Activated T-helper 1 cell treated with Interleukin-2 at 50 U/mL for 16 hours (primary cell): ENCODE measurements around the gene CYTH3.
"Not testable (repeated sequence)": the region's sequence is repeated elsewhere in the genome, so short reads cannot be mapped to it uniquely, and the experiment has no call there.

ENCODE experiments used
- DNase-seq: peaks from one replicate; pipeline ENCODE4 v3.0.0-alpha.2; 2020; ENCODE audit warnings: low read depth

CYTH3 gene

GRCh38 chr7:6229284-6229683 is 43.1 kb downstream of the CYTH3 start:
- DNase-seq, result not testable (repeated sequence)

DNA sequence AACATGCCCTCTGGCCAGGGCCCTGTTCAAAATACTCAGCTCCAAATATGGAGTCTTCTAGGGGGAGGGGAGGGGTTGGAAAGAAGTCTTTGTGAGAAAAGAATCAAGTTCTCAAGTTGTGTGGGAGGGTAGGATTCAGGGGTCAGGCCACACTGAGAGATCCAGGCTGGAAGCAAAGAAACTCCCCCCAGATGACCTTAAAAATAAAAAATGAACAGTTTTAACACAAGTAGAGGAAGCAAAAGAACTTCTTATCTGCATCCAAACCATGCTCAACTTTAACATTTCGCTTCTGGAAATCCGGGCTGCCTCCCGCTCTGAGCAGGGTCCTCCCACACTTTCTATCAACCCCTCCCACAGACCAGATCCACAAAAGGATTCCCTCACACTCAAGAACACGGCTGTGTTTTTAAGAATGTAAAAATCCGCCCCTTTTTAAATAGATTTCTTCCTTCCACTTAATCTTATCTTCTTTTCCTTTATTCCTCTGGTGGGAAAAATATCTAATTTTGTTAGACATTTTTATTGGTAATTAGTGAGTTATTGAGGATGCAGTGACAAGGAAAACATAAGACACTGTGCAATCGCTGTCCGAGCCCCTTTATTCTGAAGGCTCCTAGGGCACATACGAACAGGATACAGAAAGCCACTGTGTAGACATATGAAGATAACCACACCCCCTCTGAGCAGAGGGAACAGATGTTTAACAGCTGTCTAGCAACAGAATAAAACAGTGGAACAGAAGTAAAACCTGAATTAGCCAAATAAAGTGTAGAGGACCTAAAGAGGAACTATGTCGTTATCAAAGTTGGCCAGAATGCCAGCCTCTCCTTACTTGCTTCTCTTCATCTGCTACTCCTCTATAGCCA is 43.8 kb downstream of the CYTH3 start:
- no peak for DNase-seq

DNA sequence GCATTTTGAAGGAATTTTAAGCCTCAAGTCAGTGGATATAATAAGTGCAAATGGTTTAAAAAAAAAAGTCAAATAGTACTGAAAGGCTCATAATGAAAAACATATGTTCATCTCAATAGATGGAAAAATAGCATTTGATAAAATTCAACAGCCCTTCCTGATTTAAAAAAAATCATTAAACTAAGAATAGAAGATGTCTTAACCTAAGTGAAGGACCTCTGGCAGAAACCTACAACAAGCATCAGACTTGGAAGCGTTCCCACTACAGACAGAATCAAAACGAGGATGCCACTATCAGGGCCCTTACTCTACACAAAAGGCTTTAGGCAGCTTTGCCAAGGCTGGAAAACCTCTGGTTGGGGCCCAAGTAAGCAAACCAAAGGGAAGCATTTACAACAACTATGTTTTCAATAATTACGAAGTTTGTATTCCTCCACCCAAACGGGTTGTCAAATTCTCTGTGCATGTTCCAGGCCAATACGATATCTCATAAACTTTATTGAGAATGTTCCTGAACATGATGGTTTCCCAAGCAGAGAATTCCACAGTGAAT is 45.1 kb downstream of the CYTH3 start:
- DNase-seq, result no peak

GRCh38 chr7:6226194-6226799 is 46.1 kb downstream of the CYTH3 start:
- DNase-seq, result no peak

DNA sequence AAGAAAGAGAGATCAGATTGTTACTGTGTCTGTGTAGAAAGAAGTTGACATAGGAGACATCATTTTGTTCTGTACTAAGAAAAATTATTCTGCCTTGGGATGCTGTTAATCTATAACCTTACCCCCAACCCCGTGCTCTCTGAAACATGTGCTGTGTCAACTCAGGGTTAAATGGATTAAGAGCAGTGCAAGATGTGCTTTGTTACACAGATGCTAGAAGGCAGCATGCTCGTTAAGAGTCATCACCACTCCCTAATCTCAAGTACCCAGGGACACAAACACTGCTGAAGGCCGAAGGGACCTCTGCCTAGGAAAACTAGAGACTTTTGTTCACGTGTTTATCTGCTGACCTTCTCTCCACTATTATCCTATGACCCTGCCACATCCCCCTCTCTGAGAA is 49.0 kb downstream of the CYTH3 start:
- not testable (repeated sequence) for DNase-seq

DNA sequence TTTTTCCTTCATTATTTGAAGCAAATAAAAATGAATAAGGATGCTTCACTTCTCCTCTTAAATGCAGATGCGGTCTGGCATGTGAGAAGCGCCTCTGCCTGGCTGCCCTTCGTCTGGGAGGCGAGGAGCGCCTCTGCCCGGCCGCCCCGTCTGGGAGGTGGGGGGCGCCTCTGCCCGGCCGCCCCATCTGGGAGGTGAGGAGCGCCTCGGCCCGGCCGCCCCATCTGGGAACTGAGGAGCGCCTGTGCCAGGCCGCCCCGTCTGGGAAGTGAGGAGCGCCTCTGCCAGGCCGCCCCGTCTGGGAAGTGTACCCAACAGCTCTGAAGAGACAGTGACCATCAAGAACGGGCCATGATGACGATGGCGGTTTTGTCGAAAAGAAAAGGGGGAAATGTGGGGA is 49.4 kb downstream of the CYTH3 start:
- DNase-seq, result not testable (repeated sequence)

DNA sequence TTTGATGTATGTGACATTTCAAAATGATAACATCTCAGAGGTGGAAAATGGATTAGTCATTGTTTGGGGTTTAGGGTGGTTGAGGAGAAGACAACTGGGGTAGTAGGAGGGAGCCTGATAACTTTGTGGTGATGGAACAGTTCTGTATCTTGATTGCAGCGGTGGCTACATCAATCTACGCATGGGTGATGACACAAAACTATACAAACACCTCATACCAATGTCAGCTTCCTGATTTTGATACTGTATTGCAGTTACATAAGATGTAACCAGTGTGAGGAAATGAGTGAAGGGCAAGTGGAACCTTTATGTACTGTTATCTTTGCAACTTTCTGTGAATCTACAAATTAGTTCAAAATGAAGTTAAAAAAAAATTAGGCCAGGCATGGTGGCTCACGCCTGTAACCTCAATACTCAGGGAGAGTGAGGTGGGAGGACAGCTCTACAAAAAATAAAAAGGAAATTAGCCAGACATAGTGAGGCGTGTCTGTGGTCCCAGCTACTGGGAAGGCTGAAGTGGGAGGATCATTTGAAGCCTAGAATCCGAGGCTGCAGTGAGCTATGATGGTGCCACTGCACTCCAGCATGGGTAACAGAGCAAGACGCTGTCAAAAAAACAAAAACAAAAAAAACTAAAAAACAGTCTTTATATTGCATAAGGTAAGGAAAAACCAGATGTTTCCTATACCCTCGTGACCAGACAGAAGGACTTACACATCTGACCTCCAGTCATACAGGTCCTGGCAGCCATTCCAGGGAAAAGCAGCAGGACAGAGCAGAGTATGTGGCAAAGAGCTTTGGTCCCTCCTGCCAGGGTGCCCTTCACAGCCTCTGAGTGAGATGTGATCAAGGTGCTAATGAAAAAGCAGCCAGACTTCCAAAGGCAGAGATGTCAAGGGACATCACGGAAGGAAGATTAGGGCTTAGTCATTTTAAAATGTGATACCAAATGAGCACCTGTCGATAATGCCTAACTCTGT is 50.8 kb downstream of the CYTH3 start:
- no peak for DNase-seq

- no peak for DNase-seq
Observed at GRCh38 chr7:6218329-6218728, 54.1 kb downstream of the CYTH3 start.

- DNase-seq, result no peak
Observed at GRCh38 chr7:6212008-6212407, 60.4 kb downstream of the CYTH3 start.

DNA sequence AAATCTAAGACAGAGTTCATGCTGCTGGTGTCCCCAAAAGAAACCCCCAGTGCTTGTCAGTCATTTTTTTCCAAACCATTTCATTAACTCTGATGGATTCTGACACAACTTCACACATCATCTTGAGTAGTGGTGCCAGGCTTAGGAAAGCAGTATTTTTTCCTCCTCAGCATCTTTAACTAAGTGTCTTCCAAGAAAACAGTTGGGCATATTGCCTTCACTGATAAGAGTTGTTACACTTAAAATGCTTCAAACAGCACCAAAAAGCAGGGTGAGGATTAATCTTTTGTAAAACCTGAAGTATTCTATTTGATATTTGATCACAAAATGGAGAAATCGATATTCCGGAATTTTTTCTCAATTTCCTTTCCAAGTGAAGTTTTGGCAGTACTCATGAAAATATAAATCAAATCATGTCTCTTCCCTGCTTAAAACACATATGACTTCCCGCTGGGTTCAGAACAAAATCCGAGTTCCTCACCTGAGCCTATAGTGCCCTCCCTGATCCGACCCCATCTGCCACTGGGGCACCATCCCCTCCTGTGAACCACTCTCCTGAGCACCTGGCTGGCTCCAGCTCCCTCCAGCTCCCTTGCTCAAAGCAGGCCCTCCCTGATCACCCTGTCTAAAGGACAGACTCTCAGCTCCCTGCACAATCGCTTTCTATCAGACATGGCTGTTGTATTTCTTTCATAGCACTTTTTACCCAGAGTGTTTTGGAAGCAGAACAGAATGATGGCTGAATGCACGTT is 61.6 kb downstream of the CYTH3 start:
- DNase-seq, result no peak

- DNase-seq, result no peak
Observed at GRCh38 chr7:6209340-6209739, 63.1 kb downstream of the CYTH3 start.

- no peak for DNase-seq
Observed at GRCh38 chr7:6208573-6209328, 63.7 kb downstream of the CYTH3 start.

DNA sequence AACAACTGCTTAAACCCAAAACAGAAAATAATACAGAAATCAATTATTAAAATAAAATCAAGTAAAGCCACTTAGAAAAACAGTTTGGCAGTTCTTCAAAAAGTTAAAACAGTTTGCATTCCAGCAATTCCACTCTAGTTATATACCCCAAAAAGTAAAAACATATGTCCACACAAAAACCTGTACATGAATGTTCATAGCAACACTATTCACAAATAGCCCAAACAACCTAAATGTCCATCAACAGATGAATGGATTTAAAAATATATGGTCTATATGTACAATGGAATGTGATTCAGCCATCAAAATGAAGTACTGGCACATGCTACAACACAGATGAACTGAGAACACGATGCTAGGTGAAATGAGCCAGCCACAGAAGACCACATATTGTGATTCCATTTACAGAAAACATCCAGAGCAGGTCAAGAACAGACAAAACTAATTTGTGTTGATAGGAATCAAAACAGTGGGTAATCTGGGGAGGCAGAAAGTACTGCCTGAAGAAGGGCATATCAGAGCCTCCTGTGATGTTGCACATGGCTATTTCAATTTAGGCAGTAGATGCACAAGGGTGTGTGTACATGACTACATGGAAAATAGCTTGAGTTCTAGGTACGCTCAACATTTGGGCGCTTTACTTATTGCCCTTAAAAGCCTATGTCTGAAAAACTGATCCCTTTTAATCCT is 66.3 kb downstream of the CYTH3 start:
- DNase-seq, result no peak

- no peak for DNase-seq
Observed at GRCh38 chr7:6203381-6203780, 69.0 kb downstream of the CYTH3 start.

DNA sequence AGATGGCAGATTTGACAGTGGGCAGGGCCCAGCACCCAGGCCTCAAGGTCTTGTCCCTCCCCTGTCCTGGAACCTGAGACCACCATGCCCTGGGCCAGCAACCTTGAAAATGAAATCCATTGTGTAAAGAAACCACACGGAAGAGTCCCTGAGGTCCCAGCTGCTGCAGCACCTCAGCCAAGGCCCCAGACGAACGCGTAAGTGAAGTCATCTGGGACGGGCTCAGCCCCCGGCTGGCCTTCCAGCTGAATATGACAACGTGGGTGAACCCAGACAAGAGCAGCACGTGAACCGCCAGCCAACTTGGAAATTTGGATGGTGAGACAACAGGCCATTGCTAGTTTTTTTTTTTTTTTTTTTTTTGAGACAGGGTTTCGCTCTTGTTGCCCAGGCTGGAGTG is 70.3 kb downstream of the CYTH3 start:
- DNase-seq, result no peak

DNA sequence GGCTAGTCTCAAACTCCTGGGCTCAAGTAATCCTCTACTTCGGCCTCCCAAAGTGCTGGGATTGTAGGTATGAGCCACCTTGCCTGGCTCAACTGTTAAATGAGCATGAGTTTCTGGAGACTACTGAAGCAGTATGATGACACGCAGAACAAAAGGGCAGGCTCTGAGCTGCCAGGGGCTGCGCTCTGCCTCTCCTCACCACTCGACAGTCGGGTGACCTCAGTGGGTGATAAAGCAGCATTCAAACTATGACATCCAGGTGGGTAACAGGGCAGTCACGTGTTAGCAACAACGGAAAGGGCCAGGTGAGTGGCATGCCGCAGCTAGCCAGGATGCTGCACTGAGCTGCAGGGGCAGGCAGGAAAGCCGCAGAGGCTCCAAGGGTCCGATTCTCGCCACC is 71.5 kb downstream of the CYTH3 start:
- no peak for DNase-seq

DNA sequence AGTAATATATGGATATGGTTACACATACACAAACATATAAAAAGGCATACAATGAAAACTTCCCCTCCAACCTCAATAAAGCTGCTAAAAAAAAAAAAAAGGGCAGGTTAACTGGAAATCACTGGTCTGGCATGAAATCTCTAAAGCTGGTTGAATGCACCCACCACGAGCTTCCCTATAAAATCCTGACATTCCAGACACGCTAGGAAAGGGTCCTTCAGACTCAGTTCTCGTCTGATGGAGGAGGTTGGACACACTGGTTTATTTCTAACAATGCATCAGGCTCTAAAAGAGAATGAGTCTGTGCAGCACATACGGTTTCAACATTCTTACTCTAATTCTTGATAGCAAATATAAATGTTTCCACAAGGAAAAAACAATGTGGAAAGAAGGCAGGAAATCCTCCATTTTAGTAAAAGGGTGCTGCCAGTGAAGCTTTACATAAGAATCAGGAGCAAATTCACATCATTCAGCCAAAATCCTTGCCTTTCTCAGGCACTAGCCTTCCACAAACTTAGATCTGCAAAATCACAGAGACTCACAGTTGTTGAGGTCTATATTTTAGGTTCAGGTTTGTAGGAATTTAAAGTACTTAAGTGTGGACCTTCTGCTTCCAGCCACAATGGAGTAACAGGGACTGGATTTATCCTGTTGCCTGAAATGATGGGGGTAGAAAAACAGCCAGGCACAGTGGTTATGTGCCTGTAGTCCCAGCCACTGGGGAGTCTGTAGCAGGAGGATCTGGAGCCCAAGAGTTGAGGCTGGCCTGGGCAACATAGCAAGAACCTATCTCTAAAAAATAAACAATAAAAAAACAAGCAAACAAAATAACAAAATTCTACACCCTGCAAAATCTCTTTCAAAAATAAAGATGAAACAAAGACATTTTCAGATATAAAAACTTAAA is 73.5 kb downstream of the CYTH3 start:
- DNase-seq, result no peak

GRCh38 chr7:6197801-6198551 is 74.4 kb downstream of the CYTH3 start:
- no peak for DNase-seq
